Measurements from ENCODE around the gene LRP3. TPM values are rescaled to one million over a fixed set of nuclear protein-coding genes. Genes with fewer than 3 reads are reported as not detected.

Gene LRP3
- total and polyA plus RNA-seq, 2 donors (not counting 1 experiment from before 2014, with no cell fraction given) = 0.10 TPM; not detected in 1

- Histone ChIP-seq H4K20me1 (ENCODE audit: control insufficient read depth, insufficient read depth, low read length, poor library complexity, severe bottlenecking) (no peaks in the 10 kb centered on the region), H3K9me3 (ENCODE audit: control extremely low read depth in 1 of 3, control insufficient read depth in 2 of 3, insufficient read depth in 1 of 3, low read length in 2 of 3) (no peaks in the 10 kb centered on the region), H3K36me3 (replicated peaks in 1 of 2; ENCODE audit: control extremely low read depth in 1 of 2, control insufficient read depth in 1 of 2, extremely low read depth in 1 of 2, insufficient read depth in 2 of 2, low read length in 1 of 2) (no peaks in the 10 kb centered on the region), H3K9ac (ENCODE audit: low read length) (no peak overlapping the region), H3K27me3 (replicated peaks in 1 of 4; ENCODE audit: control extremely low read depth in 1 of 4, control insufficient read depth in 3 of 4, insufficient read depth in 4 of 4, low read length in 3 of 4) (peaks cover 0 to 8% (median 0%) of the 10 kb centered on the region in 4 experiments), H3K4me3 (ENCODE audit: control extremely low read depth in 1 of 5, extremely low read depth in 1 of 5, insufficient read depth in 1 of 5, low read depth in 2 of 5, low read length in 4 of 5) (no peak overlapping the region), H2AFZ (ENCODE audit: insufficient read depth, low read depth, low read length, poor library complexity, severe bottlenecking) (no peak overlapping the region), H3K79me2 (ENCODE audit: control insufficient read depth, insufficient read depth, low read length) (no peaks in the 10 kb centered on the region), H3K4me1 (ENCODE audit: control insufficient read depth in 2 of 2, insufficient read depth in 2 of 2, low read length in 2 of 2) (peaks cover 0 to 6% of the 10 kb centered on the region in 2 donors), H3K27ac (ENCODE audit: low read length in 2 of 2) (no peak overlapping the region), H3K4me2 (replicated peaks; ENCODE audit: low read depth, low read length, poor library complexity, severe bottlenecking) (no peak overlapping the region)
- ChIA-PET POLR2A (no interaction called here), CTCF (interaction anchor here (1.2 to 14.9 kb wide), 3 partner anchors 22 to 168 kb away, joined by 3 to 211 read pairs (median 6); no protein-coding TSS in a partner anchor)
- TF ChIP-seq EZH2 (IDR thresholded peaks at IDR 0.05; ENCODE audit: borderline replicate concordance, insufficient read depth, low read depth, low read length, poor library complexity, severe bottlenecking) (no peak), CTCF (IDR thresholded peaks at IDR 0.05) (no peak)
- H3K4me1 Mint-ChIP-seq = peaks cover 6% of the 10 kb centered on the region
- H3K9me3 Mint-ChIP-seq (ENCODE audit: insufficient read depth) = no peaks in the 10 kb centered on the region
- intact Hi-C loops (cut with micrococcal nuclease) = loop anchor here (10.0 kb wide), 1 partner anchor 1476 kb away; no protein-coding TSS in a partner anchor
- 96% methylated on average over 10 of the region's 10 CpGs for whole genome bisulfite sequencing (ENCODE audit: insufficient coverage)
- no peak for ATAC-seq (ENCODE audit: low read depth)
- H3K4me3 Mint-ChIP-seq = no peak overlapping the region
- peaks cover 11% of the 10 kb centered on the region for H3K27me3 Mint-ChIP-seq
- H3K27ac Mint-ChIP-seq = no peak overlapping the region
- DNase-seq = no peak
Measured at GRCh38 chr19:33238481-33239149, 44.5 kb downstream of the LRP3 start.

Measured in B cell (primary cell).